Activated CD4-positive, alpha-beta memory T cell treated with anti-CD3 and anti-CD28 coated beads for 36 hours (primary cell): ENCODE measurements around the gene PLA2G3. TPM values are rescaled to one million over a fixed set of nuclear protein-coding genes. Genes with fewer than 3 reads are reported as not detected.

Experiments
- CTCF ChIA-PET: fragments of 350-600 bp; sonication (Branson Sonifier 250); formaldehyde crosslinking; loops from one replicate; lab custom pipeline; 2021; ENCODE audit warnings: antibody characterized with exemption, inconsistent platforms; lab: Charles Lee
- POLR2A ChIA-PET: fragments of 350-600 bp; sonication (Branson Sonifier 250); formaldehyde crosslinking; loops from one replicate; lab custom pipeline; 2021; ENCODE audit warnings: antibody characterized with exemption; lab: Charles Lee
- DNase-seq: peaks from one replicate; pipeline ENCODE4 v3.0.0-alpha.2; 2020
- H3K27ac Mint-ChIP-seq: one replicate; pipeline ENCODE4 v1.8.0; 2021; ENCODE audit warnings: mixed read lengths
- H3K27me3 Mint-ChIP-seq: one replicate; pipeline ENCODE4 v1.8.0; 2021; ENCODE audit warnings: mixed read lengths
- H3K36me3 Mint-ChIP-seq: one replicate; pipeline ENCODE4 v1.8.0; 2021; ENCODE audit warnings: mixed read lengths
- H3K4me1 Mint-ChIP-seq: one replicate; pipeline ENCODE4 v1.8.0; 2021; ENCODE audit warnings: low read depth, mixed read lengths
- H3K4me3 Mint-ChIP-seq: one replicate; pipeline ENCODE4 v1.8.0; 2021; ENCODE audit warnings: mild to moderate bottlenecking, mixed read lengths
- H3K9me3 Mint-ChIP-seq: one replicate; pipeline ENCODE4 v1.8.0; 2021; ENCODE audit warnings: mixed read lengths
- intact Hi-C: fragments of 100-400 bp; cut with micrococcal nuclease; formaldehyde crosslinking; loops from one replicate; pipeline ENCODE4 v1.15.1; 2023
- total RNA-seq, 2 experiments: library from RNA; stranded (reverse); gene quantifications; one replicate each; pipeline ENCODE4 v1.2.3, GENCODE V29; 2021

The PLA2G3 gene
- total RNA-seq, 2 experiments from 2014 or later: not detected

- no peak for DNase-seq
- intact Hi-C loops: loop anchor here (10.0 kb wide), 1 partner anchor 199 kb away; no protein-coding TSS in a partner anchor
- H3K27ac Mint-ChIP-seq: no peak overlapping the region
- H3K4me1 Mint-ChIP-seq: peaks cover 2% of the 10 kb centered on the region
- H3K27me3 Mint-ChIP-seq: peaks cover 2% of the 10 kb centered on the region
- POLR2A ChIA-PET: interaction anchor here (0.5 to 0.6 kb wide), 2 partner anchors 119 to 241 kb away, joined by 3 to 5 read pairs; no protein-coding TSS in a partner anchor
- H3K36me3 Mint-ChIP-seq: no peaks in the 10 kb centered on the region
- CTCF ChIA-PET: interaction anchor here (0.8 to 1.6 kb wide), 2 partner anchors 37 to 224 kb away, joined by 3 to 5 read pairs; partner anchors contain the start of gene SELENOM
- no peak overlapping the region for H3K4me3 Mint-ChIP-seq
- peaks cover 5% of the 10 kb centered on the region for H3K9me3 Mint-ChIP-seq
These were observed 3.9 kb upstream of the PLA2G3 start for GRCh38 chr22:31144223-31144622.

- CTCF ChIA-PET: interaction anchor here (1.6 kb wide), 1 partner anchor 36 kb away, joined by 5 read pairs; the partner anchor contains the start of gene SELENOM
- Mint-ChIP-seq H3K27ac (no peak overlapping the region), H3K9me3 (peaks cover 5% of the 10 kb centered on the region), H3K27me3 (peaks cover 2% of the 10 kb centered on the region), H3K4me3 (no peak overlapping the region), H3K4me1 (peaks cover 2% of the 10 kb centered on the region), H3K36me3 (no peaks in the 10 kb centered on the region)
- DNase-seq: no peak
- POLR2A ChIA-PET: interaction anchor here (0.5 kb wide), 1 partner anchor 120 kb away, joined by 5 read pairs; no protein-coding TSS in a partner anchor
- intact Hi-C loops: loop anchor here (10.0 kb wide), 1 partner anchor 199 kb away; no protein-coding TSS in a partner anchor
These were observed 3.2 kb upstream of the PLA2G3 start for GRCh38 chr22:31143537-31143936.

DNA sequence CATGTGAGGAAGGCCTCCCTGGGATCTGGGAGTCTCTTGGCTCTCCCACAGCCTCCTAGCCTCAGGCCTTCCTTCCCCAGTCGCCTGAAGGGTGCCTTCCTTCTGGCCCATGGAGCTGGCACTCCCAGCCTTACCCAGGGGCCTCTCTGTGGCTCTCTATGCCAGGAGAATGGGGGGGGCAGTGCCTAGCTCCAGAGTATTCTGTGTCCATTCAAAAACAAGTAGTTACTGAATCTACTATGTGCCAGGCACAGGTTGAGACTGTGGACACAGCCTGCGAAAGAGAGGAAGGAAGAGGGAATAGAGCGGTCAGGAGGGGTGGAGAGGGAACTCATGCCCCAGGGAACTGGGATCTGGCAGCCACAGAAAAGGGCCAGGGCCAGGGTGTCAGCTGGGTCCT is 2.7 kb upstream of the PLA2G3 start:
- Mint-ChIP-seq H3K27ac (no peak overlapping the region), H3K4me1 (peaks cover 2% of the 10 kb centered on the region), H3K27me3 (peaks cover 2% of the 10 kb centered on the region), H3K9me3 (peaks cover 5% of the 10 kb centered on the region), H3K4me3 (no peak overlapping the region), H3K36me3 (no peaks in the 10 kb centered on the region)
- CTCF ChIA-PET: interaction anchor here (1.6 kb wide), 1 partner anchor 36 kb away, joined by 5 read pairs; the partner anchor contains the start of gene SELENOM
- no peak for DNase-seq
- POLR2A ChIA-PET: no interaction called here
- intact Hi-C loops: loop anchor here (10.0 kb wide), 1 partner anchor 198 kb away; no protein-coding TSS in a partner anchor

- Mint-ChIP-seq H3K27me3 (peaks cover 2% of the 10 kb centered on the region), H3K9me3 (peaks cover 3% of the 10 kb centered on the region), H3K36me3 (no peaks in the 10 kb centered on the region), H3K4me3 (no peak overlapping the region), H3K4me1 (peaks cover 2% of the 10 kb centered on the region), H3K27ac (no peak overlapping the region)
- intact Hi-C loops: loop anchor here (10.0 kb wide), 1 partner anchor 197 kb away; no protein-coding TSS in a partner anchor
- ChIA-PET CTCF (no interaction called here), POLR2A (no interaction called here)
- DNase-seq: no peak
These were observed 2.0 kb upstream of the PLA2G3 start for GRCh38 chr22:31142285-31142684.

- intact Hi-C loops: loop anchor here (10.0 kb wide), 1 partner anchor 197 kb away; no protein-coding TSS in a partner anchor
- Mint-ChIP-seq H3K27me3 (peaks cover 2% of the 10 kb centered on the region), H3K9me3 (peaks cover 3% of the 10 kb centered on the region), H3K27ac (no peak overlapping the region), H3K4me3 (no peak overlapping the region), H3K36me3 (no peaks in the 10 kb centered on the region), H3K4me1 (peaks cover 2% of the 10 kb centered on the region)
- ChIA-PET POLR2A (interaction anchor here (0.6 kb wide), 1 partner anchor 23 kb away, joined by 3 read pairs; no protein-coding TSS in a partner anchor), CTCF (no interaction called here)
- no peak for DNase-seq
These were observed 1.2 kb upstream of the PLA2G3 start for GRCh38 chr22:31141551-31141950.

GRCh38 chr22:31140746-31141145 is 438 bp upstream of the PLA2G3 start:
- no peaks in the 10 kb centered on the region for H3K27me3 Mint-ChIP-seq
- peaks cover 3% of the 10 kb centered on the region for H3K9me3 Mint-ChIP-seq
- no peak for DNase-seq
- no peak overlapping the region for H3K4me3 Mint-ChIP-seq
- ChIA-PET CTCF (no interaction called here), POLR2A (no interaction called here)
- no peaks in the 10 kb centered on the region for H3K36me3 Mint-ChIP-seq
- H3K27ac Mint-ChIP-seq: no peak overlapping the region
- intact Hi-C loops: loop anchor here (10.0 kb wide), 1 partner anchor 196 kb away; no protein-coding TSS in a partner anchor
- peaks cover 2% of the 10 kb centered on the region for H3K4me1 Mint-ChIP-seq

GRCh38 chr22:31139066-31139465 is 1.2 kb downstream of the PLA2G3 start:
- Mint-ChIP-seq H3K36me3 (no peaks in the 10 kb centered on the region), H3K9me3 (no peaks in the 10 kb centered on the region), H3K27me3 (no peaks in the 10 kb centered on the region), H3K4me1 (peaks cover 2% of the 10 kb centered on the region), H3K27ac (no peak overlapping the region), H3K4me3 (no peak overlapping the region)
- intact Hi-C loops: no loop called here
- ChIA-PET POLR2A (no interaction called here), CTCF (no interaction called here)
- DNase-seq: no peak

DNA sequence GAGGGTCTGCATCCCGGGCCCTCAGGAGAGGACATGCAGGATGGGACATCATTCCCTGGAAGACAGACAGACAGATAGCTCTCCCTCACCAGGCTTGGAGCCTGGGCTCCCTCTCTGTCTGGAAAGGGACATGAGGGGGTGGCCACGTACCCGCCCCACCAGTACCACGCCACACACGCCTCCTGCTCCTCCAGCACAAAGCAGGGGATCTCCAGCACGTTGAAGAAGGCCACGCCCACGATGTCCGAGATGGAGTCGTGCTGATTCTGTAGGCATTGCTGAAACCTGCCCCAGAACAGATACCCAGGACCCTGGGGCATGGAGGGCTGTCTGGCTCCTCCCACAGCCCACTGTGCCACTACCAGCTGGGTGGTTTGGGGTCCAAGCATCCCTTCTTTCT is 2.2 kb downstream of the PLA2G3 start:
- H3K9me3 Mint-ChIP-seq: no peaks in the 10 kb centered on the region
- H3K36me3 Mint-ChIP-seq: no peaks in the 10 kb centered on the region
- ChIA-PET CTCF (no interaction called here), POLR2A (no interaction called here)
- H3K27ac Mint-ChIP-seq: no peak overlapping the region
- intact Hi-C loops: no loop called here
- H3K4me3 Mint-ChIP-seq: no peak overlapping the region
- H3K4me1 Mint-ChIP-seq: no peaks in the 10 kb centered on the region
- no peak for DNase-seq
- no peaks in the 10 kb centered on the region for H3K27me3 Mint-ChIP-seq

DNA sequence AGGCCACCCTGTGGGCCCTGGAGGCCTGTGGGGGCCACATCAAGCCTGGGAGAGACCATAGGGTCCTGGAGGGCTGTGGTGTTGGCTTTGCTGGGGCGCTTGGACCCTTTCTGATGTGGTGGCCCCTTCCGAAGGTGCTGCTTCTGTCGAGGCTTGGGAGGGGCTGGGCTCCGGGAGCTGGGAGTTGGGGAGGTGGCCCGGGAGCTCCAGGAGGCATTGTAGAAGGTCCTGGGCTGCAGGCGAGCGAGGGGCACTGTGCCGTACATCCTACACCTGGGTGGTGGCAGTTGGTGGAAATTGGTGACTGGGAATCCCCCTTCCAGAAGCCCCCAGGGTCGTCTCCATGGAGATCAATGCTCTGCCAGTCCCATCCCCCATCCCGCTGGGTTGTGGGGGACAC is 2.6 kb downstream of the PLA2G3 start:
- ChIA-PET POLR2A (no interaction called here), CTCF (no interaction called here)
- Mint-ChIP-seq H3K27ac (no peak overlapping the region), H3K9me3 (no peaks in the 10 kb centered on the region), H3K36me3 (no peaks in the 10 kb centered on the region), H3K27me3 (no peaks in the 10 kb centered on the region), H3K4me3 (no peak overlapping the region), H3K4me1 (no peaks in the 10 kb centered on the region)
- no peak for DNase-seq
- intact Hi-C loops: no loop called here

GRCh38 chr22:31136711-31137110 is 3.6 kb downstream of the PLA2G3 start:
- Mint-ChIP-seq H3K27ac (no peak overlapping the region), H3K4me1 (no peaks in the 10 kb centered on the region), H3K36me3 (no peaks in the 10 kb centered on the region), H3K9me3 (no peaks in the 10 kb centered on the region), H3K27me3 (no peaks in the 10 kb centered on the region), H3K4me3 (no peak overlapping the region)
- intact Hi-C loops: no loop called here
- no peak for DNase-seq
- POLR2A ChIA-PET: no interaction called here
- CTCF ChIA-PET: no interaction called here

DNA sequence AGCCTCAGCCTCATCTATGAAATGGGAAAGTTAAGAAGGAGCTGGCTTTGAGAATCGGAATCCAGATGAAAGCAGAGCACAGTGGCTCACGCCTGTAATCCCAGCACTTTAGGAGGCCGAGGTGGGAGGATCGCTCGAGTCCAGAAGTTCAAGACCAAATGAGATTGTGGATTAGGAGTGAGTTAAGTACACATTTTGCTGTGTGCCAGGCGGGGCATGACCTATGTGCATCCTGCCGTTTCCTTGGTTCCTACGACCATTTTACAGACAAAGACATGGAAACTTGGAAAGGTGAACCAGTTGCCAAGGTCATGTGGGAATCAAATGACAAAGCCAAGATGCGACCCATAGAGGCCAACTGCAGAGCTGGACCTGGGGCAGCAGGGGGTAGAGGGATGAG is 4.2 kb downstream of the PLA2G3 start:
- no peak for DNase-seq
- Mint-ChIP-seq H3K9me3 (no peaks in the 10 kb centered on the region), H3K4me3 (no peak overlapping the region), H3K27me3 (no peaks in the 10 kb centered on the region), H3K4me1 (no peaks in the 10 kb centered on the region), H3K27ac (no peak overlapping the region), H3K36me3 (no peaks in the 10 kb centered on the region)
- intact Hi-C loops: no loop called here
- ChIA-PET CTCF (no interaction called here), POLR2A (no interaction called here)

DNA sequence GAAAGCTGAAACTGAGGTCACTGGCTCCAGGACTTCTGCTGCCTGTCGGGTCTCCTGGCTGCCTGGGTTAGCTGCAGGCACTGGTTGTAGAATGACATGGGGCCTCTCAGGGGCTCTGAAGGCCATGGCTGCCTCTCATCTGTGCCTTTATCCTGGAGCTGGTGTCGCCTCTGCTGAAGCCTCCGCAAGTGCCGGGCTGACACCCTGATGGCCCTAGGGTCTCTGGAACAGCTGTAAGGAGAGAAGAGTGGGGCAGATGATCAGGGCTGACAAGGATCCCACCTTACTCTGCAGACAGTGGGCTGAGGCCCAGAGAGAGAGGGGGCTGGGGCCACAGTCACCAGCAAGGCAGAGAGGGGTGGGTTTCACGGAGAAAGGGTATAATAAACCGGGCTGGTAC is 4.6 kb downstream of the PLA2G3 start:
- Mint-ChIP-seq H3K4me1 (no peaks in the 10 kb centered on the region), H3K4me3 (no peak overlapping the region), H3K36me3 (no peaks in the 10 kb centered on the region), H3K9me3 (no peaks in the 10 kb centered on the region), H3K27me3 (no peaks in the 10 kb centered on the region), H3K27ac (no peak overlapping the region)
- intact Hi-C loops: no loop called here
- ChIA-PET CTCF (no interaction called here), POLR2A (no interaction called here)
- no peak for DNase-seq

- Mint-ChIP-seq H3K9me3 (no peaks in the 10 kb centered on the region), H3K4me3 (no peak overlapping the region), H3K27me3 (no peaks in the 10 kb centered on the region), H3K36me3 (no peaks in the 10 kb centered on the region), H3K4me1 (no peaks in the 10 kb centered on the region), H3K27ac (no peak overlapping the region)
- CTCF ChIA-PET: no interaction called here
- intact Hi-C loops: no loop called here
- POLR2A ChIA-PET: no interaction called here
- no peak for DNase-seq
These were observed 5.6 kb downstream of the PLA2G3 start for GRCh38 chr22:31134688-31135087.
